NCI-H345 (cell line): ENCODE results near the gene APBA3.

Experiments used
- DNase-seq: peaks from one replicate; lab custom pipeline; 2025; lab: John Stamatoyannopoulos, UW

The APBA3 gene

GRCh38 chr19:3785938-3786824 is 24.7 kb upstream of the APBA3 start, which contains the start of gene MATK:
MATK (minus strand) TSS chr19:3786381; CDS start chr19:3785135, 1,246 bp downstream.
- no peak for DNase-seq

GRCh38 chr19:3785451-3785937 is 24.0 kb upstream of the APBA3 start:
- no peak for DNase-seq

DNA sequence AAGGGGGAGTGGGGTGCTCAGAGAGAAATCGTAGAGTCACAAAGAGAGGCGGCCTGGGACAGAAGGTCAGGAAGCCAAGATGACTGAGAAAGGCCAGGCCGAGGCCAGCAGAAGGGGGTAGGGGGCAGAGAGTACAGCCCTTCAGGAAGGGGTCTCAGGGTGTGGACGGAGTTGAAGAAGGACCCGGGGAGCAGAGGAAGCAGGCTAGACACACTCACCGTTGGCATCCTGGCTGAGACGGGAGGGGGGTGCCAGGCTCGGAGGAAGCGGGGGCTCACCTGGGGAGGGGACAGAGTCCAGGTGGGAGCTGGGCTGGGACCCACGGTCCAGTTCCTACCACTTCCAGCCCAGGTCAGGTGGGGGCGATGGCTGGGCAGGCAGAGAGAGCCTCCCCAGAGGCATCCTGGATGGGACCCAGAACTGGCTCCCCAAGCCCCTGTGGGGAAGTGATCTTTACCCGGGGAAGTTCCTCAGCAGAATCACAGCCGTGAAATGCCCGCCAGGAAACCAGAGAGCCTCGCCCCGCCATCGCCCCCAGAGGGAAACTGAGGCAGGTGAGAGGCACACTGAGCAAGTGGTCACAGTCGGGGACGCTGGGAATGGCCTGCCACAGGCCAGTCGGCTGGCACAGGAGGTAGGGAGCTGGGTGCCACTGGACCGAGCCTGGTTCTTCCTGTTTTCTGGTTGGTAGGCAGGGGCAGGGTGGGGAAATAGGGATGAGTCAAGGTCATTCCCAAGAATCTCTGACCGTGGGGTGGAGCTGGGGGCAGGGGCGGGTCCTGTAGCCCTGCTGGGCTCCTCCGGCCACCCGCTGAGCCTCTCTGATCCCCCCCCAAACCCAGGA is 23.3 kb upstream of the APBA3 start:
- no peak for DNase-seq

DNA sequence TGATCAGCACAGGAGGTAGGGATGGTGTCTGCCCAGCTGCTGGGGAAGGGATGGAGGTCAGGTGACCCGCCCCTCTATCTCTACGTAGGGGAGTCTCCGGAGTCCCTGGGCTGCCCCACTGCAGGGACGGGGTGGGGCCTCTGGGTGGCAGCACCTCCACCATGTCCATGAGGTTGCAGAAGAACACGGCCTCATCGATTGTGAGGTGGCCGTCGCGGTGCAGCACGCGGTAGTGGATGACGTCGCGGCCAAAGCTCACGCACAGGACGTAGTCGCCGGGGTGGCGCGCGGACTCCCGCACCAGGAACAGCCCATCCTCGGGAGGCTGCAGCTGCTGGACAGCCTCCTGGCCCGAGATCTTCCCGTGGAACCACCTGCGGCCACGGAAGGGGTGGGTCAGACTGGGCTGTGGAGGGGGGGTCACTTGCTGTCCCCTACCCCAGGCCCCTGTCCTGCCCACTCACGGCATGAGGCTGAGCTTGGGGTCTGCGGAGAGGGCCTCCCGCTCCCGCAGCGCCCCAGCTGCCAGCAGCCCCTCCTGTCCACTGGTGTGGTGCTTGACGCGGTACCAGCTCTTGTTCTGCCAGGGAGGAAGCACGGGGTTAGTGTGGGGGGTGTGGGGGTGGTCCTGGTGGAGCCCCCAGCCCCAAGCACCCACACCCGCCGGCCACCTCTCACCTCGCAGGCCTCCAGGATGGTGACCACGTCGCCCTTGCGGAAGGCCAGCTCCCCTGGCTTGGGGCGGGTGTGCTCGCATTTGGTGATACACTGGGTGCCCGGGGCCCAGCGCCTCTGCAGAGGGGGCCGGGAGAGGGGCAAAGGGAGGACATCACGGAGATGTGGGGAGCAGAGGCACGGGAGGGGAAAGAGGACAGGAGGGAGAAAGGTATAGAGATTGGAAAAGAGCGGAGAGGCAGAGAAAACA is 22.4 kb upstream of the APBA3 start:
- DNase-seq = peak; percentile 21

DNA sequence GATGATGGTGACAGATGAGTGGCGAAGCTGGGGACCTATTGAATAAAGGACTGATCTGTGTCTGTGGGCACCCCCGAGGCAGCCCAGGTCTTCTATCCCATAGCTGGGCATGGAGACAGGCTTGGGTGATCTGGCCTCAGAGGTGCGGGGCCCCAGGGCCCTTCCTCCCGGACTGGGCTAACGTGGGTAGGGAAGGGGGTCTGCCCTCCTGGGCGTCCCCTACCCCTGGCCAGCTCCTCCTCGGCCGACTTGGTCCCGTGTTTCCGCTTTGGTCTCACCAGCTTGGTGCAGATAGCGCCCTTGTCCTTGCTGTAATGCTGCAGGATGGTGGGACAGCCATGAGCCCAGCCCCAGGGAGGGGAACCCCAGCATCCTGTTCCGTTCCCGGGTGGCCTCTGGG is 21.4 kb upstream of the APBA3 start:
- DNase-seq = no peak

GRCh38 chr19:3782330-3782729 is 20.8 kb upstream of the APBA3 start:
- no peak for DNase-seq

DNA sequence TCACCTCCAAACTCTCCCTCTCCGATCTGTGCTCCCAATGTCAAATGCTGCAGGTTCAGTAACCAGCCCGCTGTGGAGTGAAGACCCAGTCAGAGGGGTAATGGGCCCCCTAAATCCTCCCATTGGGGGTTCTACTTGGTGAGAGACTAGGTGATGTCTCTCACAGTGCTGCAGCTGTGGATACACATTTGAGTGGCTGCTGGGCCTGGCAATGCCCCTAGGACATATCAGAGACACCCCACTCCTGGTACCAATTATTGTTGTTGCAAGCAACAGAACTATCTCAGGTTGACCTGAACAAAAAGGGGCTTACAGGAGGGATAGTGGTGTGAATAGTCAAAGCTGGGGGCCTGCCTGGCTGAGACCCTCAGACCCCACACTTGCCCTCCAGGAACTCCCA is 20.1 kb upstream of the APBA3 start:
- no peak for DNase-seq

GRCh38 chr19:3780786-3781304 is 19.4 kb upstream of the APBA3 start:
- DNase-seq = no peak

- no peak for DNase-seq
These were observed 17.6 kb upstream of the APBA3 start for GRCh38 chr19:3778899-3779723.

DNA sequence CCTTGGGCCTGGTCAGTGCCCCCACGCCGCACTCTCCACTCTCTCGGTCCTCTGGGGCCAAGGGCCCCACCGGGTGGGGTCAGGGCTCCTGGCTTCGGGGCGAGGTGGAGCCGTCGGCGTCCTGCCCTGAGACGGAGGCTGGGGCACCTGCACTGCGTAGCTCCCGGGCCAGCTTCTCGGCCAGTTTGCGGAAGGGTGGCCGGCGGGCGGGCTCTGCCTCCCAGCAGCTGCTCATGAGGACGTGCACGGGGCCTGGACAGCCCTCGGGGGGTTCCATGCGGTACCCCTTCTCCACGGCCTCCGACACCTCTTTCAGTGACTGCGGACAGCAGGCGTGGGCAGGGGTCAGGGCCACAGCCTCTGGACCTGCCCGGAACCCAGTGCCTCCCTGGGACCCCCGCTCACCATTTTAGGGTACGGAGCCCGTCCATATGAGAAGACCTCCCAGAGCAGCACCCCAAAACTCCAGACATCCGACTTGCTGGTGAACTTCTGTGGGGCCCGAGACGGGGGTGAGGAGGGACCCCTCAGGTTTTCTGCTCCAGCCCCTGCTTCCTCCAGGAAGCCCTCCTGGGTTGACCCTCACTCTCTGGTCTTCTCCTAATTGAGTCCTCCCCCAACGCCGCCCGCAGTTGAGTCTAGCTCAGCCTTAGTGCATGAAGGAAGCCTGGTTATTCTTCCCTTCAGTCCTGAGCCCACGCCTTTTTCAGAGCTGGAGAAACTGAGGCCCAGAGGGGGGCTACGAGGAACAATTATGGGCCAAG is 16.8 kb upstream of the APBA3 start:
- DNase-seq = no peak

DNA sequence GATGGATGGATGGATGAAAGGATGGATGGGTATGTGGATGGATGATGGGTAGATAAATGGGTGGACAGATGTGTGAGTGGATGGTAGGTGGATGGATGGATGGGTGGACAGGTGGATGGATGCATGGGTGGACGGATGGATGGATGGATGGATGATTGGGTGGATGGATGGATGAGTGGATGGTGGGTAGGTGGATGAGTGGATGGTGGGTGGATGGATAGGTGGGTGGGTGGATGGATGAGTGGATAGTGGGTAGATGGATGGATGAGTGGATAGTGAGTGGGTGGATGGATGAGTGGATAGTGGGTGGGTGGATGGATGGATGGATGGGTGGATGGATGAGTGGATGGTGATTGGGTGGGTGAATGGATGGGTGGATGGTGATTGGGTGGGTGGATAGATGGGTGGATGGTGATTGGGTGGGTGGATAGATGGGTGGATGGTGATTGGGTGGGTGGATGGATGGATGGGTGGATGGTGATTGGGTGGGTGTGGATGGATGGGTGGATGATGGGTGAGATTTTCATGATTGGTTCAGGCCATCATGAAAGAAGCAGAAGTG is 15.1 kb upstream of the APBA3 start:
- no peak for DNase-seq

DNA sequence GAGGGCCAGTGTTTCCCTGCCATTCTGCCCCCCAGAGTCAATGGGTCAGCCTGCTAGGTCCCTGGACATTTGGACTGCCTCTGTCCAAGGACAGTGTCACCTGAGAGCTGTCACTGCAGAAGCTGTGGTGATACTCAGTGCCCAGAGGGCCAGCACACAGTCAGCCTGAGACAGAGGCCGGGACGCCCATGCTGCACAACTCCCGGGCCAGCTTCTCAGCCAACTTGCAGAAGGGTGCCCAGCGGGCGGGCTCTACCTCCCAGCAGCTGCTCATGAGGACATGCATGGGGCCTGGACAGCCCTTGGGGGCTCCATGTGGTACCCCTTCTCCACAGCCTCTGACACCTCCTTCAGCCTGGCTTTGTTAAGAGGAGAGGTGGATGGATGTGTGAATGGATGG is 14.3 kb upstream of the APBA3 start:
- no peak for DNase-seq

- DNase-seq = no peak
These were observed 13.9 kb upstream of the APBA3 start for GRCh38 chr19:3775374-3775711.

DNA sequence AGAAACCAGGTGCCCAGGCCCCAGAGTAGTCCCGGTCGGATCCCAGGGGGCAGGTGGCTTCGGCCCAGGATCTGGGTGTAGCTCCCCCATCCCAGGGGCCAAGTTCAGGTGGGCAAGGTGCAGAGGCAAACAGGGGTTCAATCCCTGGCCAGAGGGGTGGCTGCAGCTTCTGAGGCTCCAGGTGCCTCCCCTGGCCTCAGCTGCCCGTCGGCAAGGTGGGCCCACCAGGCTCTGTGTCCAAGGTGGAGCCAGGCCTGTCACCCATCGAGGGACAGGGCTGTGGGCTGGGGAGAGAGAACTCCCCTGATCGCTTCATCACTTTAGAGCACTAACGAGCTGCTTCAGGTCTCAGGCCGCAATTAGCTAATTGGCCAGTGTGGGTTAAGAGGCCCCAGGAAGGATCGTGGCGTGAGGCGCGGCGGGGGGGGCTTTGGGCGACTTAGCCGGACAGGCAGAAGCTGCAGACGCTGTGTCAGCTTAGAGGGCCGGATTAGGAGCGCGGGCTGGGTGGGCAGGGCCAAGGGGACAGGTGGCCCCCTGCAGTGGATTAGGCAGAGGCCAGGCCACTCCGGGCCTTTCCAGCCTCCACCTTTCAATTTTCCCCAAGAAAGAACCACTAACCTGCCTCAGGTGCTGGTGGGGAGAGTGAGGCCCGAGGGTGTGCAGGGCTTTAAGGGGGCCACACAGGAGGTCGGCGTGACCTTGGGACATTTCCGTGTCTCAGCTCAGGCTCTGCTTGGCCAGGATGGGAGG is 13.3 kb upstream of the APBA3 start:
- no peak for DNase-seq

DNA sequence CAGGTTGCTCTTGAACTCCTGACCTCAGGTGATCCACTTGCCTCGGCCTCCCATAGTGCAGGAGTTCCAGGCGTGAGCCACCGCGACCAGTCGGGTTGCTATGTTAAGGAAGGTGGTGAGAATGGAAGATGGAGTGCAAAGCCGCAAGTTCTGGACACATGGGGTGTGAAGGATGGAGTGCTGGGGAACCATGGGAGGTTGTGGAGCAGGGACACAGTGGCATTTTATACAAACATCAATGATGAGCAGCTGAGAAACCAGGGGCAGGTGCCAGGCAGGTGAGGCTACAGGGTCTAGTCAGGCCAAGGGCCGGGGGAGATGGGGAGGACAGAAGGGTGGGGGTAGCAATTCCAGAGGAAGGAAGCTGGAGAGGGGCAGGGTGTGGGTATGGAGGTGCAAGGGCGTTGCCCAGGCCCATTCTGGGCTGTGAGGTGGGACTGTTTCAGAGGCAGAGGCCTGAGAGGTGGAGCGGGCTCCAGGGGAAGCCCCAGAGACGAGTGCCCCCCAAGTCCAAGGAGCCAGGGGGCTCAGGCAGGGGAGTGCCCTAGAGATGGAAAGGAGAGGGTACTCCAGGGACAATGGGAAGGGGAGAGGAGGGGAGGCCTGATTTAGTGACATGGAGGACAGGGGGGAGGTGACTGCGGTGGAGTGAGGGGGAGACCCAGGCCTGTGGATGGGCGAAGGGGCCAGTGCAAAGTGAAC is 12.5 kb upstream of the APBA3 start:
- DNase-seq = no peak

- no peak for DNase-seq
These were observed 10.5 kb upstream of the APBA3 start, which contains the start of gene RAX2 for GRCh38 chr19:3771906-3772455. RAX2 (minus strand) TSS chr19:3772228; CDS start chr19:3771742, 486 bp downstream.

- DNase-seq = no peak
These were observed 9.8 kb upstream of the APBA3 start for GRCh38 chr19:3771000-3771905.
